ENCODE data around the gene SUPT3H.
"Not testable (repeated sequence)": the region's sequence is repeated elsewhere in the genome, so short reads cannot be mapped to it uniquely, and the experiment has no call there.

The SUPT3H gene

GRCh38 chr6:45104429-45104828 is 273.3 kb downstream of the SUPT3H start:
- DNase-seq, result no peak

GRCh38 chr6:45098256-45098655 is 279.5 kb downstream of the SUPT3H start:
- DNase-seq, result no peak

DNA sequence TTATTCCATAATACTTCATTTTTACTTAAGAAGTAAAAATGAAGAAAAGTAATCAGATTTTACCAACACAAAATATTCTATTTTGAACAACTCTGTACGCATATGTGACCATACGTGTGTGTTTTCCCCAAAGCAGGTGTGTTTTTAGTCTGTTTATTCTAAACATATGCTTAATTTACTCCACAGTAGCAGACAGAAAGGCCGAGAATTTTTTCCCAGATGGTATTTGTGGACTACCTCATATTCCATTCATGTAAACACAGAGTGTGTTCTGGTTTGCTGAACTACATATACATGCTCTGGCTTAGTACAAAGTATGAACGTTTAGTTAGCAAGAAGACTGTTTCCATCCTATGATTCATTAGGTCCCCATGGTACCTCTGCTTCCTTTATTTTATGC is 282.9 kb downstream of the SUPT3H start:
- no peak for DNase-seq

GRCh38 chr6:45092135-45092534 is 285.6 kb downstream of the SUPT3H start:
- DNase-seq, result no peak

GRCh38 chr6:45086360-45087084 is 291.2 kb downstream of the SUPT3H start:
- DNase-seq, result no peak

GRCh38 chr6:45084257-45084656 is 293.5 kb downstream of the SUPT3H start:
- DNase-seq, result no peak

GRCh38 chr6:45082091-45082490 is 295.6 kb downstream of the SUPT3H start:
- no peak for DNase-seq

DNA sequence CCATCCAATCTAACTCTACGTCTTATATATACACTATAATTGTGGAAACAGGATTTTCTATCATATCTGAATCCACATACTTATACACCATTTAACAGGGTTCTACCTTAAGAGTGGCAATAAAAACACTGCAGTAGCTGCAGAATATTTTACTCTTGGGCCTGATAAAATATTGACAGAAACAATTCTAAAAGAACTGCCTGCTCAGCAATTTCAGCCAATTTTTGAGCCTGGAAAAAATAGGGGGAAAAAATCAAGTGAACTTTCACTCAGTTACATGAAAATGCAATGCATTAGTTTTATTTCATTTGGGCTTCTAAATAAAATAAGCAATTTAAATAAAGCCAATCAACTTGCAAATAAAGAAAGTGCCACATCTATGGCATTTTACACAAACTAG is 296.1 kb downstream of the SUPT3H start:
- no peak for DNase-seq

GRCh38 chr6:45078432-45078831 is 299.3 kb downstream of the SUPT3H start:
- no peak for DNase-seq

- no peak for DNase-seq
Measured at GRCh38 chr6:45076217-45076930, 301.4 kb downstream of the SUPT3H start.

DNA sequence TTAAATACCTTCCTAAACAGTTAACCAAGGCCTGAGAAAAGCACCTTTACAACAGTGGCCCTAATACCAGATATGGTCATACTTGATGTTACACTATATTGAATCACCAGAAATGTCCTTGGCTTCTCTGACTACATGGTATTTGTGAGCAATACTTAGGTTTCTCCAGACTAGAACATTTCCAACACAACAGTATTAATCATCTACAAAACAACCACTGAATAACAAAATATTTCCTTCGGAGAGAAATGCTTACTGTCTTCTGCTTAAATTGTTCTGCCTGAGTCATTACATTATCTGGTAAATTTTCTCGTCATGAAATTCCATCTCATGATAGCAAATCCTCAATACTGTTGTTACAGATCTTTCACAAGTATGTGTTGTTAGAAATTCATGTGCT is 302.5 kb downstream of the SUPT3H start:
- no peak for DNase-seq

- DNase-seq, result no peak
Measured at GRCh38 chr6:45074439-45074838, 303.3 kb downstream of the SUPT3H start.

GRCh38 chr6:45073771-45074170 is 304.0 kb downstream of the SUPT3H start:
- no peak for DNase-seq

GRCh38 chr6:45072673-45073072 is 305.1 kb downstream of the SUPT3H start:
- DNase-seq, result no peak

GRCh38 chr6:45072016-45072415 is 305.7 kb downstream of the SUPT3H start:
- DNase-seq, result no peak

DNA sequence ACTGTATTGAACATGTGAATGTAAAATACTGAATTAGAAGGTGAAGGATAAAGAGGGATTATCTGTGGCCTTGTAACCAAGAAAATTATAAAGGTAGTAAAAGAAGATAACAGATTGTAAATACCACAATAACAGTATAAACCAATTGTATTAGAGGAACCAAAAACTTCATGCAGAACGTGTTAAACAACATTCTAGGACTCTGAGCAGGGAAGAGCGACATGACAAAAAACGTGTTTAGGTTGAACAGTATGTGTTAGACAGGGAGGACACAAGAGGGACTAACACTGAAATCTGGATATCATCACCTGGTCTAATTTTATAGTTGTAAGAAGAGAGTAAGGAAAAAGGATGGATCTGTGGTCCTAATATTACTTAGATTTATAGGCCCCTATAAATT is 308.6 kb downstream of the SUPT3H start:
- no peak for DNase-seq

GRCh38 chr6:45067446-45067845 is 310.3 kb downstream of the SUPT3H start:
- not testable (repeated sequence) for DNase-seq

- not testable (repeated sequence) for DNase-seq
Measured at GRCh38 chr6:45062659-45063058, 315.1 kb downstream of the SUPT3H start.

DNA sequence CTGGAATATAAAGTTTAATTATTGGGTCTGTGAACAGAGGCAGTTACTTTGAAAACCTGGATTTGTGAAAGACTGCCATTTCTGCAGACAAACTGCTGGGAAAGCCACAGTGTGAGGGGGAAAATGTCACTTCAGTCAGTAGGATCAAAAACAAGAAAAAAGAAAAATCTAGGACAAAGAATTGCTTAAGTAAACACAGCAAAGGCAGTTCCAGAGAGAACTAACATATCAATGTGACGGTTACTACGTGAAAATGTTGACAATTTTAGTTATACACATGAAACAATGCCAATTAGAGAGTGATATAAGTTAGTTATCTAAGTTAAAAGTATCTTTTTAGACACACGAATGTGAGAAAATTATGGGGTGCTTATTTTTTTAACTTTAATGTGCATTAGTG is 320.0 kb downstream of the SUPT3H start:
- no peak for DNase-seq

- DNase-seq, result no peak
Measured at GRCh38 chr6:45054610-45055009, 323.1 kb downstream of the SUPT3H start.

DNA sequence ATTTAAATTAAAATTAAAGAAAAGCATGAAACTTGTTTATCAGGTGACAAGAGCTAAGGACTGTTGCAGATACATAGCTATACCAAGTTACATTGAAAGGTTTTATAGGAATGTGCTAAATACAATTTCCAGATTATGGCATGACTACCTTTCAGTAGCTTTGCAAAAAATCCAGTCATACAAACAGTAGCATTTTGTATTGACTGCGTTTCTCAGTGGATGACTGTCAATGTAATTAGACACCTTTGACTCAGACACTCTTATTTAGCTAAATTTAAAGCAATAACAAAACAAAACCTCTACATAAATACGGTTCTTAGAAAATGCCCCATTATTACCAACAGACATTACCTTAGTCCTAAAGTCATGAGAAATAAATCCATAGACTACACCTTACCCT is 325.4 kb downstream of the SUPT3H start:
- DNase-seq, result no peak

- DNase-seq, result no peak
Measured at GRCh38 chr6:45049188-45049843, 328.4 kb downstream of the SUPT3H start.

- no peak for DNase-seq
Measured at GRCh38 chr6:45047573-45047972, 330.2 kb downstream of the SUPT3H start.

GRCh38 chr6:45045253-45045601 is 332.5 kb downstream of the SUPT3H start:
- DNase-seq, result no peak
